GM08714 (cell line): ENCODE data around the gene NPBWR2.

Experiments
- H3K4me3 ChIP-seq: fragments of 200-500 bp; sonication (Bioruptor generic); 2 replicates; pipeline ENCODE4 v1.5.1; 2014; ENCODE audit warnings: mild to moderate bottlenecking, low read length, inconsistent platforms
- ZNF274 ChIP-seq: IDR thresholded peaks from 2 replicates; pipeline ENCODE4 v1.6.1; 2012; ENCODE audit warnings: mild to moderate bottlenecking, low read depth, low read length

NPBWR2 gene

DNA sequence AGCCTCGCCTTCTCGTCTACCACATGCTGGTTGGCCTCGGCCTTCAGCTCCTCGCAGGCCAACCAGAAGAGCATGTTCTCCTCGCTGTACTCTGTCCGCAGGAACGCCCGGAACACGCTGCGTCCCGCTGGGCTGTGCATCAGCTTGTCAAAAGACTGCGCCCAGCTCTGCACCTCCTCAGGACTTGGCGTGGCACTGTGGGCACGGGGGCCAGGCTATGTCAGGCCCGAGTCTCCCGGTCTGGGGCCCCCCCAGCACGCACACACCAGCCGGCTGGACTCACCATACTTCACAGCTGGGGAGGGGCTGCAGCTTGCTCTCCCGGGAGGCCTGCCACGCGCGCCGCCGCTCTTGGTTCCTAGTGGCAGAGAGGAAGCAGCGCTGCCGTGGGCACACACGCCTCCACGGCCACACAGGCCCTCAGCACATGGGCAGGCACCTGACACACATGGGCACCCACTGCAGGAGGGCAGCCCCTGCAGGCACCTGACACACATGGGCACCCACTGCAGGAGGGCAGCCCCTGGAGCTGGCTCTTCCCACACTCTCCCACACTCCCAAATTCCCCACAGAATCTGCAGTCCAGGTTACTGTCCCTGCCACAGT, 33.1 kb downstream of the NPBWR2 start:
- no peak for TF ChIP-seq ZNF274
- H3K4me3 ChIP-seq = no peak overlapping the region

DNA sequence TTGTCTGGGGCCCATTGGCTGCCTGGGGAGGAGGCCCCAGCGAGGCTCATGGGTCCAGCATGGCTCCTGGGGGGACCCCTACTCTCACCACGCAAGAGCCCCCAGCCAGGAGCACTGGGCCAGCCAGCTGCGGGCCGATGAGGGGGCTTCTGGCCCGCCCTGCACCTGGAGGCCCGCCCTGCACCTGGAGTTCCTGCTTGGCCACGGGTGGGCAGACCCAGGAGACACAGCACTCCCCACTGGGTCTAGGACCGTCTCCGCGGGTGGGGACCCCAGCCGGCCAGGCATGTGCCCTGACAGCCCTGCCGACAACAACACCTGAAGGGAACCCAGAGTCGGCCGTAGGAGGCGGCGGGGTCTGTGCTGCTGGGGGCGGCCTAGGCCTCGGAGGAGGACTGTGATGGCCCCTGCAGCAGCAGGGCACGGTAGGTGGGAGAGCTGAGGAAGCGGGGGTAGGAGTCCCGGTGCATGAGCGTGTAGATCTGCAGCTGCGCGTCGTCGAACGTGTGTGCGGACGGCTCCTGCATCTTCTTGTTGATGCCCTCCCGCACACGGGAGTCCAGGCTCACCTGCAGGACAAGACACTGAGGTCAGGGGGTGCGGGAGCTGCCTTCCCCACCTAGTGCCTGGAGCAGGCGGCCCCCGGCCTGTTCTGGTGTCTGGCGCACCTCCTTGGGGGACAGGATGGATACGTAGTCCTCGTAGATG, 33.7 kb downstream of the NPBWR2 start:
- H3K4me3 ChIP-seq = no peak overlapping the region

DNA sequence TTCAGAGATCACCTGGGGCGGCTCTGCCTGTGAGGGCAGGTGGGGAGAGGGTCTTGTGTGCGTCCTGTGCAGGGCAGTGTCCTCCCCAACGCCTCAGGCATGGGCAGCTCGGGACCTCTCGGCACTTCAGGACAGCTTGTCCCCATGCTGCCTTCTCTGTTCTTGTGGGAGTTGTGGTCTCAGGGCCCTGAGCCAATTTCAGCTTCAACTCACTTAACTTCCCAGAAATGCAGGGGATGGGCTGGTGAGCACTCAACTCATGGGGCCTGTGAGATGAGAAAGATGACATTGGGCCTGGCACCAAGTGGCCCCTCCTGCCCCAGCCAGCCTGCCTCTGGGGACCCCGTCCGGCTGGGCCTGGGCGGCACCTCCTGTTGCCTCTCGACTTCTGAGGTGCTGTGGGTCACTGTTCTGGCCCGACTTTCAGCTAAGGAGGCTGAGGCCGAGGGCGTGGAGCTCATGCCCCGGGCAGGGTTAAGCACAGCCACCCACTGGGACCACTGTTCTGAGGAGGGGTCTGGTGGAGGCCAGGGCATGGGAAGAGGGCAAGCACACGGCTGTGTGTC, 34.8 kb downstream of the NPBWR2 start:
- no peak for TF ChIP-seq ZNF274
- H3K4me3 ChIP-seq = no peak overlapping the region

More for the DNA sequence above, 33.7 kb downstream of the NPBWR2 start:
- no peak for TF ChIP-seq ZNF274

DNA sequence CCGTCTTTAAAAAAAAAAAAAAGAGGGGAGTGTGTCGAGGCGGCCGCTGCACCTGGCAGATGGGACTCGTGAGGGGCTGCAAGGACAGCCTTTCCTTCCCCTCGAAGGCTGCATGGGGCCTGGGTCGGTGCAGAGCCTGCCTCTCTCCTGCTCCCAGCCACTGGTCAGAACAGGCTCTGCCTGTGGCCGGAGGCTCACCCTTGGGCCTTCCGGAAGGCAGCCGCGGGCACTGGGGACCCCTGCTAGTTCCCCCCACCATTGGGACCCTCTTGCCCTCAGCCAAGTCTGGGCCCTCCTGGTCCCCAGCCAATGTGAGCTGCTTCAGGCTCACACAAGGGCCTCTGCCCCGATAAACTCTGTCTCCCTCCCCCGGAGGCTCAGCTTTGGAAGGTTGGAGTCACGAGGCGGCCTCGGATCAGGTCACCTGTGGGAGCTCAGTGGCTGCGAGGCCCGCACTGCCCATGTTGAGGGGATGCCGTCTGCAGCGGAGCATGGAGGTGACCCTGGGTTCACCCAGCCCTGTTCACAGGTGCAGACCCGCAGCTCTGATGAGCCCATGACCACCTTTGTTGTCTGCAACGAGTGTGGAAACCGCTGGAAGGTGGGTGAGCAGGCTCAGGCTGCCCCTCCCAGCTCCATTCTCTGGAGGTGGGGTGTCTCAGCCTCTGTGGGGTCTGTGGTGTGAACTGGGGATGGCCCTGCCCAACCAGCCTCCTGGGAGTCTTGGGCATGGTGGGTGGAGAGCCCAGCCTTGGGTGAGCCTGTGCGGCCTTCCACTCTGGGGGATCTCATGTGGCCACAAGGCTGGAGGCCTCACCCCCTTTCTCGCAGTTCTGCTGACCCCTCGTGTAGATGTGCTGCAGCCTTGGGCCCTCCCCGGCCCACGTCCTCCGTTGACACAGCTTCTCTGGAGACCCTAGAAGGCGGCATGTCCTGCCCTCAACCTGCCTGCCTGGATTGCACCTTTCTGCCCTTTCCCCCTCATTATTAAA, 35.7 kb downstream of the NPBWR2 start:
- no peak for TF ChIP-seq ZNF274
- no peak overlapping the region for H3K4me3 ChIP-seq

DNA sequence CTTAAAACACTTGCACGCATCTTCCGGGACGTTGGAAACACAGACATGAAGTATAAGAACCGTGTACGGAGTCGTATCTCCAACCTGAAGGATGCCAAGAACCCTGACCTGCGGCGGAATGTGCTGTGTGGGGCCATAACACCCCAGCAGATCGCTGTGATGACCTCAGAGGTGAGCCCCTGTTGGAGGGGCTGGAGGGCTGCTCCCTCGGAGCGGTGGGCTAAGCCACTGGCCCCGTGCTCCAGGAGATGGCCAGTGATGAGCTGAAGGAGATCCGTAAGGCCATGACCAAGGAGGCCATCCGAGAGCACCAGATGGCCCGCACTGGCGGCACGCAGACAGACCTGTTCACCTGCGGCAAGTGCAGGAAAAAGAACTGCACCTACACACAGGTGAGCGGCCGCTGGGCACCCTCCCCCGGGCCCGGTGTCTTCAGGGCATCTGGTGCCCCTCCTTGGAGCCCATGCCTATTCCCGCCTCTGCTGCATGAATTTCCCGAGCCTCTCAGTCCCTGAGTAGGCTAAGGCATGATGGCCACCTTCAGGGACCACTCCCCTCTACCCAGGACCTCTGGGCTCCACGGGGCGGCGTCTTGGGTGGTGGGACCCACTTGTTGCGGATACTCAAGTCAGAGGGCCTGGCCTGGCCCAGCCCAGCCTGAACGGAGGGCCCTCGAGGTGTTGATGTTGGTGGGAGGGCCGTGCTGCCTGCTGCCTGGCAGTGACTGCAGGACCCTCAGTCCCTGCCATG, 36.9 kb downstream of the NPBWR2 start:
- TF ChIP-seq ZNF274 = no peak
- H3K4me3 ChIP-seq = no peak overlapping the region

DNA sequence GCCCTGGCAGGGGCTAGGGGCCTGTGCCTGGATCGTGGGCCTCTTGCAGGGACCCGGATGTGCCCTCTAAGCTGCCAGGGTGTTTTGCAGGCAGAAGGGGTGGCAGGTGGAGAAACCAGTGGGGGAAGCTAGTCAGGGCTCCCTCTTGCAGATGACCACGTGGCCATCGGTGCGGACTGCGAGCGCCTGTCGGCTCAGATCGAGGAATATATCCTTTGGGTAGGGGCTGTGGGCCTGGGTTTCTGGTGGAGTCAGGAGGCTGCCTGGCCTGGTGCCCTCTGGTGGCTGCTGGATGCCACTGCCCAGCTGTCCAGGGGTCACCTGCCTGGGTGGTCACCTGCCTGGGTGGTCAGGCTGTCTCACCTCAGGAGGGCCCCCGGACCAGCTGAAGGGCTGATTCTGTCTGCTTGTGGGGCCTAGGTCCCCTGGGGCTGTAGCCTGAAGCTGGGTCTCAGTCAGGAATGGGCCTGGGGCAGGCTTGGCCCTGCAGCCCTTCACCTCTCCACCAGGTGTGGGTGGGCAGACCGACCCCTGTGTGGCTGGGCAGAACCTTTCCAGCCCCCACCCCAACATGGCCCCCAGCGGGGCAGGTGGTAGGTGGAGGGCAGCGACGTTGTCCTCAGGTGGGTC, 37.6 kb downstream of the NPBWR2 start:
- H3K4me3 ChIP-seq = no peak overlapping the region
- no peak for TF ChIP-seq ZNF274

DNA sequence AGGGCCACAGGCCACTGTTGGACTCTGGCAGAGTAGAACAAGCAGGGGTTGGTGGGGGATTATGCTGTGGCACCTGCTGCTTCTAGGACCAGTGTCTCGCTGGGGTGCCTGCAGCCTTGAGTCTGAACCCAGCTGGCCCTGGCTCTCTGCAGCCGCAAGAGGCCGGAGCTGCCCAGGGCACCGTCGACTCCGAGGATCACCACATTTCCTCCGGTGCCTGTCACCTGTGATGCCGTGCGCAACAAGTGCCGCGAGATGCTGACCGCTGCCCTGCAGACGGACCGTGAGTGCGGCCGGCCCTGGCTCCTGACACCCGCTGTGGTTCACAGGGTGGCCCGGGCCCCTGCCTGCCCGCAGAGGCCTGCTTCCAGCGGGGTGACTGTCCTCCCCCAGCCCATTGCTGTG, 38.2 kb downstream of the NPBWR2 start:
- no peak overlapping the region for H3K4me3 ChIP-seq
- no peak for TF ChIP-seq ZNF274

DNA sequence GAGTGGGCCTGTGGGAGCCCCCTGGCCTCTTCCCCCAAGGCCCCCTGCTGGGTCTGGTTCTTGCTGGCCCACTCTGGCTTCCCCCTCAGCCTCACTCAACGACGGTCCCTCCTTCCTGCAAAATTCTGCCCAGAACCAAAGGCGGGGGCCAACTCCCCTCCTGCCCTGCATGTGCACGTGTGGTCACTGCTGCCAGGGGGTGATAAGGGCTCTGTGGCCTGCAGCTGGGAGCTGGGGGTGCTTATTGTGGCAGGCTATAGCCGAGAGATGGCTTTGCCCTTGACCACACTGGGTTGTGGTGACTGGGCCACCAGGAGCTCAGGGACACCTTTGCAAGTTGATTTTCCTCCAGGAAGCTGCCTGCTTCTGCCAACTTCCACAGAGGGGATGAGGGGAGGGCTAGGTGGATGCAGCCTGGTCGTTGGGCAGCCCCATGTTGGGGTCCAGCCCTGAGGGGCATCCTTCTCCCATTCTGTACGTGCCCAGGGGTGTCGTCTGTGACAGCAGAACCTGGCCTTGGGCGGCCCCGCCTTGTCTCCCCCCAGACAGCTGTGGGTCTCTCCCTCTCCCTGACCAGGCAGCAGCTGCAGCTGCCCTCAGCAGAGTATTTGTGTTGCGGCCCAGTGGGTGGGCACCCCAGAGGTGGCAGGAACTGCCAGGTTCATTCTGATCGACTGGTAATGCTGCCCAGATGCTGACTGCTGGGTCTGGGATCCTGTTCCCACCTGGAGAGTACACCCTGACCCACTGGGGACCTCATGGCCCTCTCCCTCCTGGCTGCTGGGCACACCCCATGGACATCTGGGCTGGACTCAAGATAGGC, 38.8 kb downstream of the NPBWR2 start:
- H3K4me3 ChIP-seq = no peak overlapping the region
- no peak for TF ChIP-seq ZNF274

DNA sequence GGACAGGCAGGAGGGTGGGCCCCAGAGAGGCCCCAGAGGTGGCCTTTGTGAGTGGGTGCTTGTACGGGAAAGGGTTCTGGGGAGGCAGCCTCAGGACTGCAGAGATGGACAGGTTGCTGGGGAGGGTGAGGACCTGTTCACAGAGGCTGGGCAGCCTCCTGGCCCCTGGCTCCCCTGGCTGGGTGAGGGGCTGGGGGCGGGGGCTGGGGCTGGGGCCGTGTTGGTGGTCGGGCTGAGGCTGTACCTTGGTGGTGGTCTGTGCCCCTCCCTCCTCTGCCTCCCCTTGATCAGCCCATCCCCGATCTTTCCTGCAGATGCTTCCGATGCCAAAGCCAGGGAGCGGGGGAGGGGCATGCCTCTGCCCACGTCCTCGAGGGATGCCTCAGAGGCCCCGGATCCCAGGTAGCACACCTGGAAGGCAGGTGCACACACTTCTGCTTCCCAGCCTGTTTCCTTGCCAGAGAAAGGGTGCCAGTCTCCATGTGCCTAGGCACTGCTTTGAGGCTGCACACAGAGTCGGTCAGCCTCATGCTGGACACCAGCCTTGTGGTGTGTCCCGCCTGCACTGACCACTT, 39.5 kb downstream of the NPBWR2 start:
- no peak for TF ChIP-seq ZNF274
- H3K4me3 ChIP-seq = no peak overlapping the region

DNA sequence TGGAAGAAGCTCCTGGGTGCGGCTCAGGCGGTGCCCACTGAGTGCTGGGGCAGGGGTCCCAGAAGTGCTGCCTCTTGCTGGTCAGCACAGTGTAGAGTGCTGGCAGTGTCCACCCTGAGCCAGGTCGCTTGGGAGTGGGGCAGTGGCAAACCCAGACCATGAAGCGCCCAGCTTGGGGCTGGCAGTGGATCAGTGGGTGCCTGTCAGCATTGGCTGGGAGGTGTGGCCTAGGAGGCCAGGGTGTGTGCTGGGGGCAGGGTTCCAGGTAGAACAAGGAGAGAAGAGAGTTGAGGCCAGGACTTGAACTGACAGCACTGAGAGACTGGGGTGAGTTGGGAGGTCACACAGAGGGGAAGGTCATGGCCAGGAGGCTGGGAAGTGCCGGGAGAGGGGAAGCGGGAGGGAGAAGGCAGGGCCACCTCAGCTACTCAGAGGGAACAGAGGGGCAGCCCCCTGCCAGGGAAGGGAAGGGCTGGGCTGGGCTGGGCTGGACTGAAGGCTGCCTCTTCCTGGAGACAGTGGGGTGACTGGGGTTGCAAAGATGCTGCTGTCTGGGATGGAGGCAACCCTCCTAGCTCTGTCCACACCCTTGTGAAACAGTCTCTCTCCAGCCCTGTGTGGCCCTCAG, 40.2 kb downstream of the NPBWR2 start:
- TF ChIP-seq ZNF274 = no peak
- H3K4me3 ChIP-seq = no peak overlapping the region

DNA sequence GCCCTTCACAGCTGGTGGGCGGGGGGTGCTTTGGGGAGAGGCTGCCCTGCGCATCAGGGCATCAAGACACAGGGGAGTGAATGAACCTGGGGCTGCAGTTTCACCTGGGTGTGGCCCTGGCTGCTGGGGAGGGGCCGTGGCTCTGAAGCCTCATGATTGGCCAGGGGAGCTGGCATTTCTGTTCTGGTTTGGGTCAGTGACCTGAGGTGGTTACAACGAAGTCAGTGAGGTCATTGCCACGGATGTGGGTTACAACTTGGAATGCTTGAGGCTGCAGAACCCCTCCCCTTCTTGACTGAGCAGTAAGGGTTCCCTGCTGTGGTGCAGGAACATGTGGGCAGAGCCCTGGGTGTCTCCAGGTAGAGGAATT, 41.4 kb downstream of the NPBWR2 start:
- H3K4me3 ChIP-seq = no peak overlapping the region
- TF ChIP-seq ZNF274 = no peak

DNA sequence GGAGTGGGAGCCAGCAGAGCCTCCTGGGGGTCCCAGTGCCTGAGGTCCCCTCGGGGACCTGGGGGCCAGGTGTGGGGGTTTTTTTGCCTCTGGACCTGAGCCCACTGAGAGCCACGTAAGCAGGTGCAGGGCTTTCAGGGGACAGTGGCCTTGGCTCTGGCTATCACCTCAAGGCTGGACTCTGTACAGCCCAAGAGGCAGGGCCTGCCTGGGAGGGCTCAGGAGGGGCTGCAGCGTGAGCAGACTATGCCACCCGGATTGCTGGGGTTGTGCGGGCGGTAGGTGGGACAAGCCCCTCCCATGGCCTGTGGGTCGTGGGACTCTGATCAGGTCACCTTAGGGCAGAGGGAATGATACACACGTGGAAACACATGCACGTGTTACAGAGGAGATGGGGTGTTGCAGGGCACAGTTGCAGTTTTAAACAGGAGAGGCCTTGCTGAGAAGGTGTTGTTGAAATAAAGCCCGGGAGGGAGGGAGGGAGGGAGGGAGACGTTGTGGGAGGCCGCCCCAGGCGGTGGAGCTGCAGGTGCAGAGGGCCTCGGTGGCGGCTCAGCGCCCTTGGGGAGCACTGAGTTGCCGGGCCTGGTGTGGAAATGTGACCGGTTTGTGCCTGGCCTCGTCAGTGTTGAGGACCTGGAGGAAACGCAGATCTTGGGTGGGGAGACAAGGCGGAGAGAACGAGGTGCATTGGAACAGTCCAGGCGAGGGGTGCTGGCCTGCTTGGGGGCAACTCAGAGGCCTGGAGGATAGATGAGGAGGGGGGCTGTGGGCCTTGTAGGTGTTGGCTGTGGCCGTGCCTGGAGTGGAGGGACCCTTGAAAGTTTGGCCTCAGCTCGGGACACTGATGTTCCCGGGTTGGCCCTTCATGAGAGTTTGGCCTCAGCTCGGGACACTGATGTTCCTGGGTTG, 42.0 kb downstream of the NPBWR2 start:
- H3K4me3 ChIP-seq = no peak overlapping the region
- TF ChIP-seq ZNF274 = no peak
